Stimulated activated CD4-positive, alpha-beta T cell treated with anti-CD3 and anti-CD28 coated beads, Interleukin-2, amount 100 ng/mL, for 48 hours (primary cell): ENCODE data around the gene LENEP.

ENCODE experiments used
- DNase-seq, 2 donors: peaks; one replicate each; pipeline ENCODE4 v3.0.0-alpha.2; 2020

LENEP gene

GRCh38 chr1:154993572-154994268 is at the start of gene LENEP:
Gene LENEP (plus strand): TSS chr1:154993586. CDS start chr1:154993608, 22 bp downstream.
- no peak for DNase-seq

- DNase-seq = no peak
These were observed 49.6 kb upstream of the LENEP start for GRCh38 chr1:154943649-154944400.

GRCh38 chr1:154944401-154945159 is 48.8 kb upstream of the LENEP start:
- DNase-seq = no peak

DNA sequence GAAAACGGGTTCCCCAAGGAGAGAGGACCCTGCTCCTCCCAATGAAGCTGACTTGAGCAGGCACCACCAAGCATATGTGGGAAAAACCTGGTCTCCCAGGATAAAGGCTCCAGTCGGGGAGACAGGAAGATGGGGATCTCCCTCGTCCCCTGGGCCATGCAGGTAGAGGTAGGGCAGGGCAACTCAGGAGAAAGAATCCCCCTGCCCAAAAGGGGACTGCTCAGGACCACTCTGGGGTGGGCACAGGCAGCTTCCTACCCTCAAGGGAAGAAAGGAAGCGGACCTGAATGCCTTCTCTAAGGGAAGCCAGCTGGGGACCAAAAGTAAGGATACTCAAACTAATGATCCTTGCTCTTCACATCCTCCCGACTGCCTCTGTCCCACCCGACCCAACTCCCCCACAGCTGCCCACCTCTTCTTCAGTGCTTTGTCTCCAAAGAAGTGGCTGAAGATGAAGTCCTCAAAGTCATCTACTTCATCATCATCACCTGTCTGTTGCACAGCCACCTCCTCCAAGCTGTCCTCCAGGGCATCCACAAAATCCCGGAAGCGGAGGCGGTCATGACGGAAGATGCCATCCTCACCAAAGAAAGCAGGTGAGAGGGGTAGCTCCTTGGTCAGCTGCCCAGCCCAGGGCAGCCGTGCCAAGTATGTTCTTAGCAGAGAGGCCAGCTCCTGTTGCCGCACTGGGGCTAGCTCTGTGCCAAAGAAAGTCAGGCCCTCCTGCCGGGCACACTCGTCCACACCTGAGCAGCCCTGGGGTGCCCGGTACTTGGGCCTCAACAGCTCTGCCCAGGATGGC is 48.0 kb upstream of the LENEP start:
- no peak for DNase-seq

DNA sequence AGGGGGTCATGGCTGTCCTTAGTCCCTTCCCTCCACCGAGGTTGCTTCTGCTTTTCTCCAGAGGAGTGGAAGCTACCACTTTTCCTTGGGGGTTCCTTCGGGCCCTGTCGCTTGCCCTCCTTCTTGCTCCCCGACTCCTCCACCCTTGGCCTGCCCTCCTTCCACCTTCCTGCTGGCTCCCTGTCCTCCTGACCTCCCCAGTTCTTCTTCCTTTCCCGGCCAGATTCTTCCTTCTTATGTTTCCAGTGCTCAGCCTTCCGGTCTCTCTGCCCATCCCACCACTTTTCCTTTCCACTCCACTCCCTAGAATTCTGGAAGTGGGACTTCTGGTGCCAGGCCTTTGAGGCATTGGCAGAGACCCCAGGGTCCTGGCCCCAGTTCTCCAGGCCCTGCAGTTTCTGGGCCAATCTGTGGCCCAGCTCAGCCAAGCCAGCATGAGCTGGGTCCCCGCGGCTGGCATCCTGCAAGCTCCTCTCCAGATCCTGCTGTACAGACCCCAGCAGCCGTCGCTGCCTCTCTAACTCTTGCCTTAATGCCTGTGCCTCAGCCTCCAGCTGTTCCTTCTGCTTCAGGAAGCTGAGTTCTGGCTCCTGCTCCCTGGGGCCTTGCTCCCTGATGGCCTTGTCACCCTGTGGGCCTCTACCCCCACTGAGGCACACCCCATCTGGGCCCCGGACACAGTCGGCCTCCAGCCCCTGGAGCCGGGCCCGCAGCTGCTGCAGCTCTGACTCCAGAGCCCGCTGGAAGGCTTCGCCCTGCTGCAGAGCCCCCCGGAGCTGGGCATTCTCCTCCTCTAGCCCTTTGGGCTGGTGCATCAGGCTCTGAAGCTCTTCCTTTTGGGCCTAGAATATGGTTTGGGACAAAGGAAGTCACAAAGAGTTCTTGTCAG is 47.2 kb upstream of the LENEP start:
- DNase-seq = no peak

GRCh38 chr1:154948079-154948478 is 45.3 kb upstream of the LENEP start:
- no peak for DNase-seq

DNA sequence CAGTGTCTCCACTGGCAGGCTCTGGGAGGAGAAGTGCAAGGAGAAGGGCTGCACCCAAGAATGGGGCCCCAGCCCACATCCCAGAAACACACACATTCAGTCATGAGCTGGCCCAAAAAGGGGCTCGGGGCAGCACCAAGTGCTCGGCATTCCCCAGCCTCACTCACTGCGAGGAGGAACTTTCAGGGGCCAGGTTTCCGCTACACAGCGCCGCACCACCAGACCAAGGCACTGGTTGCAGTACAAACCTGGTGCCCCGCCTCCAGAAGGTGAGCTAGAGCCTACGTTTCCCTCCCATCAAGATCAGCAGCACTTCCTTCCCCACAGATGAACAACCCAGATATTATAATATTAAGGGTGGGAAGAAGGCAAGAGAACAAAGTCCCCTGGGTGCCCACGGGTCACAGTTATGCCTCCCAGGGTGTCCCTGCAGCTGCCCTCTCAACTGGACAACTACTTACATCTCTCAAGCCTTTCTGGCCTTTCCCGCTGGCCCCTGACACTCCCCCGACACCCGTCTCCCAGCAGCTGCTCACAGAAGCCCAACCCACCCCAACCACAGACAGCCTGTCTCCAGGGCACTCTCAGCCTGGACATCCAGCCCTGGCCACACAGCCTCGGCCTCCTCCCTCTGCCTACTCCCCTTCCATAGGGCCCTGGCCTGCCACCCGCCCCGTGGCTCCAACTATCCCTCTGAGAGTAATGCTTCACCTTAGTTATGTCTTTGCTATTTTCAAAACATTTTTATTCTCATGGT is 41.3 kb upstream of the LENEP start:
- no peak for DNase-seq

DNA sequence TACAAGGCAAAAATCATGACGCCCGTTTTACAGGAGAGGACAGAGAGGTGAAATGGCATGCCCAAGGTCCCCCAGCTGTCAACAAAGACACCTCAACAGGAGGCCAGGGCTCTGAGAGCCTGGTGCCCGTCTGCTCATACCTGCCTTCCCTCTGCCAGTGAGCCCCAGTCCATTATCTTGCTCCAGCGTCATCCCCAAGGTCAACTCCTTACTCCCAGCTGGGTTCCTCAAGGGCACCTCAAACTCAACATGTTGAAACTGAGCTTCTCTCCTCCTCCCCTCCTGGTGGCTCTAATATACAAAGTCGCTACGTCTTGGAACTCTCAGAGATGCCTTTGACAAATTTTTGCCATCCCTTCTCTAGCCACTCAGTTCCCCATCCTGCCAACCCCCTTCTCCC is 40.7 kb upstream of the LENEP start:
- no peak for DNase-seq

DNA sequence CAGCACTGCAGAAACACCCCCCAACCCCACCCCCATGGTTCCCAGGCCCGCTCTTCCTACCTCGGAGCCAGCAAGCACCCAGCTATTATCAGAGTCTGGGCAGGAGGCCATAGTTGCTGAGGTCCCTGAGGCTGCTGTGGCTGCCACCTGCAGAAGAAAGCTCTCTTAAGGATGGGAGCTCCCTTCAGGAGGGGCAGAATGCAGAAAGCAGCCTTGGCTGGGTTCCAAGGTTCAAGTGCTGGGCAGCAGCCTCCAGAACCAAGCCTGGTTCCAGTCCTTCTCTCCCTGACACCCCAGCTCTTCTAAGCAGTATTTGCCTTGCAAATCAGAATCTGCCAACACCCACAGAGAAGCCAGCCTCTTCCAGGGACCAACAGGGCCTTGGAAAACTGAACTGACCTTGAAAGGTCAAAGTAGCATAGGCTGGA is 39.8 kb upstream of the LENEP start:
- DNase-seq = no peak

GRCh38 chr1:154954541-154954940 is 38.8 kb upstream of the LENEP start:
- no peak for DNase-seq

GRCh38 chr1:154955039-154955717 is 38.2 kb upstream of the LENEP start:
- peak; percentile 63 to 73 for DNase-seq

DNA sequence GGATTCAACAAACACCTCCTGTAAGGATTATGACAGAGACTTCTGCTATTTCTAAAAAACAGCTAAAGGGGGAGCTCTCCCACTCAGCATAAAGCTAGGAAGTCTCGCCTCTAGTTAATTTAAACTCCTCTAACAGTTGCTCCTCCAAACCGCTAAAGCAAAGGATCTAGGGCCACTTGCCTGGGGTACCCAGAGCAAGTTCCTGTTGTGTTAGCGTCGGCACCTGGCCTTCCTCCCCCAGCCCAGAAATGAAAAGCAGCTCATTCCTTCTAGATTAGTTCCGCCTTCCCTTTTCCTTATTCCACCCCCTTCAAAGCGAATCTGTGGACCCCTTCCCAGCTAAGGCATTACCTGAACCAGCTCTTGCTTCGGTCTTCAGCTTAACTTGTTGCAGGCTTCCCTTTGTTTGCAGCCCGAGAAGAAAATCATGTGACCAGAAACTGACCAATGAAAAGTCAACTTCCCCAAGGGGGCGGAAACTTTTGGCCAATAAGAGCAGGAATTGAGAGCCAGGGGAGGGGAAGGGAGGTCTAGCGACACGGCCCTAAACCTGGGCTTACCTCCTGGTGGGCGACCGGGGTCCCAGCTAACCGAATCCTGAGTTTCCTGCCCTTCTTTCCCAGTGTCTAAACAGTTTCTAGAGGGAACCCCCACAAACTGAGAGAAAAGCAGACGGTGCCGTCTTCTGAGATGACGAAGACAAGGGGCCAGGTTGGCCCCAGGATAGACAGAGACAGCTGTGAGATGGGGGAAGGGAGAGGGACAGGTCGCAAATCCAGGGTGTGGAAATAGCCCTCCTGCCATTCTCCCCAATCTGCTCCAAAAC is 37.5 kb upstream of the LENEP start, which contains the start of gene PBXIP1:
PBXIP1 (minus strand) TSS at position 382 of the 826 bp plus-strand sequence. CDS start 2,378 bp downstream, outside the sequence.
- peak; percentile 63 to 76 for DNase-seq

DNA sequence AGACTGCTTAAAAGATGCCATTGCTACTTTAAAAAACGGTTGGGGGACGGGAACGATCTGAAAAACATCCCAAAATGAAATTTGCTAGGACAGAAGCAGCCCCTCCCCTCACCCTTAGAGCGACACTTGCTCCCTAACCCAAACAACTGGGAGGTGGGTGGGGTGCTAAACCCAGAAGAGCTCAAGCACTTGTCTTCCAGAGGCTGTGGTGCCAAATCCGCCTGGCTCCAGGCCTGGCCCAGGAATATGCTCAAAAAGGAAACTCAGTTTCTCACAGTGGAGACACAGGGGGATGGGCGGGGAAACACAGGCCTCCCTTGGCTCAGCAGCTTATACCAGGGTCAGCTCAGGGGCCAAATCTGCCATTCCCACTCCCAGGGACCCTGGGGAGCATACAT is 36.8 kb upstream of the LENEP start:
- DNase-seq = no peak

GRCh38 chr1:154957091-154957657 is 36.2 kb upstream of the LENEP start:
- DNase-seq = no peak

DNA sequence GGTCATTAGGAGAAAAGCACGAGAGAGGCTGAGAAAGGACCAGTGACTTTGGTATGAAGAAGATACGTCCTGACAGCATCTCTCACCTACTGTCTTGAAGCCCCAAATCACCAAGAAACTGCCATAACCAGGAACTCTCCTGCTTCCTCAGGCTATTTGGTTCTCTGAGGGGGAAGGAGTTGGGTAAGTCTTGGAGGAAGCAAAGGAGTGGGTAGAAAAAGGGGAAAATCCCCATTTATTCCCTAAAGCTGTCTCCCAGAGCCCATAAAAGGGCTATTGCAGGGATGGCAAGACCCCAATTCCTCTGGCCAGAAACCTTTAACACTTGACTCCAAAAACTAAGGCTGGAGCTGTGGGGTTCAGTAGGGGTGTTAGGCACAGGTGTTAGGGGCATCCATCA is 35.4 kb upstream of the LENEP start:
- DNase-seq = no peak

DNA sequence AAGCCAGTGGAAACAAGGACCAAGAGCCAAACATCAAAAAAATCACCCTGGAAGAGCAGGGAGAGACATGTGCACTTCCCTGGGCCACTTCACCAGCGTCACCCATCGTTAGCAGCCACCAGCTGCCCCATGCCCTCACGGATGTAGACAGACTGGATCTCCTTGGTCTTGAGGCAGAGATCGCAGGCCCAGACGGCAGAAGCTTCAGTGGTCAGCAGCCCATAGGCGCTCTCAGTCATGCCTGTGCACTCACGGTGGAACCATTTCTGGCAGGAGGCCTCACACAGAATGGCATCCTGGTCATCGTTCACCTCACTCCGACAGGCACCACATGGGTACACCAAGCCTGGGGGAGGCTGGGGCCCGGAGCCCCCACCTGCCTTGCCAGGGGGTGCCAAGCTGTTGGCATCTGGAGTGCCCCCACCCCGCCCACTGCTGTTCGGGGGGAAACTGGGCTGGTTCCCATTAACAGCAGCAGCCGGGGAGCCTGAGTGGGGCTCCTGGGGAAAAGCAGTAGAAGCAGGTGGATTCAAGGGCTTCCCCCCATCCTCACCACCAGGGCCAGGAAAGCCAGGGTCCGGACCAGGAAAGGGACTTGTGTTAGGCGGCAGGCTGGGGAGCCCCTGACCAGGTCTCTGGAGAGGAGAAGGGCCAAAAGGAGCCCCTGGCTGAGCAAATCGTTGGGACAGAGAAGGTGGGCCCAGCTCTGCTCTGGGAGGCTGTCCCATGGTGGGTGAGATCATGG is 34.5 kb upstream of the LENEP start:
- no peak for DNase-seq

GRCh38 chr1:154959426-154959780 is 34.0 kb upstream of the LENEP start:
- DNase-seq = no peak

GRCh38 chr1:154960446-154961136 is 32.8 kb upstream of the LENEP start:
- DNase-seq = no peak
